ENCODE data around the gene STX11. TPM values are rescaled to one million over a fixed set of nuclear protein-coding genes. Genes with fewer than 3 reads are reported as not detected.
A peak's percentile ranks its signal among the peaks of the same experiment; 100 is the strongest.

STX11 gene
- total RNA-seq, 4 donors from 2014 or later, result 1.6 to 11.6 (median 2.4) TPM

GRCh38 chr6:144150710-144151657 is 667 bp downstream of the STX11 start:
- Histone ChIP-seq H3K36me3 (no peaks in the 10 kb centered on the region), H3K4me1 (peaks cover 0 to 8% (median 0%) of the 10 kb centered on the region in 4 donors), H3K9me3 (no peaks in the 10 kb centered on the region), H3K27ac (peak overlapping the region; percentile 66 to 78 (median 70)), H3K4me3 (peak overlapping the region; percentile 65 to 93 (median 72)), H3K27me3 (no peaks in the 10 kb centered on the region)
- peak in 2 of 3 donors; percentile 46 to 68 for DNase-seq
- TF ChIP-seq POLR2A (IDR thresholded peaks at IDR 0.05) (peak in 1 of 2 donors; percentile 11), CTCF (IDR thresholded peaks at IDR 0.05) (peak in 3 of 6 experiments; percentile 11 to 39 (median 32))

GRCh38 chr6:144152334-144152900 is 2.1 kb downstream of the STX11 start:
- H3K36me3 ChIP-seq, result no peaks in the 10 kb centered on the region
- no peaks in the 10 kb centered on the region for H3K9me3 ChIP-seq
- no peak for DNase-seq
- no peaks in the 10 kb centered on the region for H3K27me3 ChIP-seq
- H3K27ac ChIP-seq, result no peak overlapping the region
- TF ChIP-seq POLR2A (IDR thresholded peaks at IDR 0.05) (no peak), CTCF (IDR thresholded peaks at IDR 0.05) (no peak)
- H3K4me1 ChIP-seq, result peaks cover 0 to 8% (median 0%) of the 10 kb centered on the region in 4 donors
- H3K4me3 ChIP-seq, result no peak overlapping the region

GRCh38 chr6:144153260-144153659 is 2.9 kb downstream of the STX11 start:
- Histone ChIP-seq H3K9me3 (no peaks in the 10 kb centered on the region), H3K4me3 (no peak overlapping the region), H3K36me3 (no peaks in the 10 kb centered on the region), H3K27ac (no peak overlapping the region), H3K4me1 (peaks cover 0 to 8% (median 0%) of the 10 kb centered on the region in 4 donors), H3K27me3 (no peaks in the 10 kb centered on the region)
- TF ChIP-seq CTCF (IDR thresholded peaks at IDR 0.05) (no peak), POLR2A (IDR thresholded peaks at IDR 0.05) (no peak)
- DNase-seq, result peak in 1 of 3 donors; percentile 51

- no peak overlapping the region for H3K4me3 ChIP-seq
- TF ChIP-seq CTCF (IDR thresholded peaks at IDR 0.05) (no peak), POLR2A (IDR thresholded peaks at IDR 0.05) (no peak)
- no peaks in the 10 kb centered on the region for H3K36me3 ChIP-seq
- peaks cover 0 to 8% (median 0%) of the 10 kb centered on the region in 4 donors for H3K4me1 ChIP-seq
- DNase-seq, result no peak
- no peak overlapping the region for H3K27ac ChIP-seq
- H3K9me3 ChIP-seq, result no peaks in the 10 kb centered on the region
- H3K27me3 ChIP-seq, result no peaks in the 10 kb centered on the region
Measured at GRCh38 chr6:144153971-144154370, 3.7 kb downstream of the STX11 start.

GRCh38 chr6:144155529-144155928 is 5.2 kb downstream of the STX11 start:
- Histone ChIP-seq H3K4me1 (peaks cover 0 to 8% (median 0%) of the 10 kb centered on the region in 4 donors), H3K27me3 (no peaks in the 10 kb centered on the region), H3K4me3 (no peak overlapping the region), H3K27ac (no peak overlapping the region), H3K36me3 (no peaks in the 10 kb centered on the region), H3K9me3 (no peaks in the 10 kb centered on the region)
- TF ChIP-seq POLR2A (IDR thresholded peaks at IDR 0.05), result no peak
- TF ChIP-seq CTCF (IDR thresholded peaks at IDR 0.05), result no peak
- DNase-seq, result no peak
